Calu3 (cell line): ENCODE measurements around the gene KBTBD8. TPM values are rescaled to one million over a fixed set of nuclear protein-coding genes. Genes with fewer than 3 reads are reported as not detected.

ENCODE experiments used
- BruUV-seq: library from RNA; stranded (reverse); fragments of 400-500 nt; replicated peaks from 2 replicates; lab custom pipeline; 2021; lab: Mats Ljungman, UMichigan
- CTCF ChIA-PET: fragments of 300-600 bp; sonication (Branson Sonifier 250); formaldehyde crosslinking; loops from one replicate; lab custom pipeline; 2022; ENCODE audit warnings: antibody characterized with exemption; lab: Charles Lee
- DNase-seq: peaks from one replicate; pipeline ENCODE4 v3.0.0; 2022
- H3K27ac Mint-ChIP-seq: one replicate; pipeline ENCODE4 v1.8.0; 2022; ENCODE audit warnings: mixed read lengths; ENCODE audit not compliant: unreplicated experiment
- H3K27me3 Mint-ChIP-seq: one replicate; pipeline ENCODE4 v1.8.0; 2022; ENCODE audit warnings: mixed read lengths; ENCODE audit not compliant: unreplicated experiment
- H3K36me3 Mint-ChIP-seq: one replicate; pipeline ENCODE4 v1.8.0; 2022; ENCODE audit warnings: mild to moderate bottlenecking, moderate library complexity, mixed read lengths; ENCODE audit not compliant: insufficient read depth, unreplicated experiment
- H3K4me1 Mint-ChIP-seq: one replicate; pipeline ENCODE4 v1.8.0; 2022; ENCODE audit warnings: mild to moderate bottlenecking, low read depth, mixed read lengths; ENCODE audit not compliant: unreplicated experiment
- H3K4me3 Mint-ChIP-seq: one replicate; pipeline ENCODE4 v1.8.0; 2022; ENCODE audit warnings: mild to moderate bottlenecking, low read depth, moderate library complexity, mixed read lengths; ENCODE audit not compliant: unreplicated experiment
- H3K9me3 Mint-ChIP-seq: one replicate; pipeline ENCODE4 v1.8.0; 2022; ENCODE audit warnings: low read depth, mixed read lengths; ENCODE audit not compliant: unreplicated experiment
- CTCF ChIP-seq: fragments of 200-600 bp; IDR thresholded peaks from one replicate; pipeline ENCODE4 v1.8.0; 2022; ENCODE audit warnings: antibody characterized with exemption; ENCODE audit not compliant: unreplicated experiment
- intact Hi-C: fragments of 100-400 bp; cut with micrococcal nuclease; formaldehyde crosslinking; loops from one replicate; pipeline ENCODE4 v1.10.0; 2022; ENCODE audit not compliant: unreplicated experiment
- total RNA-seq: library from RNA; stranded (reverse); gene quantifications from 2 replicates; pipeline ENCODE4 v1.2.3, GENCODE V29; 2022

Gene KBTBD8
- total RNA-seq, 1 experiment from 2014 or later: 4.1 TPM

- Mint-ChIP-seq H3K9me3 (no peaks in the 10 kb centered on the region), H3K27ac (no peak overlapping the region), H3K27me3 (no peaks in the 10 kb centered on the region), H3K36me3 (no peaks in the 10 kb centered on the region), H3K4me3 (no peak overlapping the region), H3K4me1 (no peaks in the 10 kb centered on the region)
- CTCF ChIA-PET: no interaction called here
- BruUV-seq: no TSS peak
- no peak for TF ChIP-seq CTCF
- intact Hi-C loops: no loop called here
- no peak for DNase-seq
Observed at GRCh38 chr3:67034371-67034770, 36.3 kb downstream of the KBTBD8 start.

DNA sequence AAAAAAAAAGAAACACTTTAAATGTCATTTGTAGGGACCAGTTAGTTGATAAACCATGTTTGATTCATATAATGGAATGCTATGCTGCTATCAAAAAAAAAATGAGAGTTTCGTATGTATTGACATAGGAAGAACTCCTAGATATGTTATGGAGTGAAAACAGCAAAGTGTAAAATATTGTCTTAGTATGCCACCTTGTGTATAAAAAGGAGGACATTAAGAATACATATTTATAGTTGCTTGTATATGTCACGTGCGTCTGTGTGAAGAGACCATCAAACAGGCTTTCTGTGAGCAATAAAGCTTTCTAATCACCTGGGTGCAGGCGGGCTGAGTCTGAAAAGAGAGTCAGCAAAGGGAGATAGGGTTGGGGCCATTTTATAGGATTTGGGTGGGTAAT, 39.5 kb downstream of the KBTBD8 start:
- Mint-ChIP-seq H3K27me3 (no peaks in the 10 kb centered on the region), H3K4me1 (no peaks in the 10 kb centered on the region), H3K9me3 (no peaks in the 10 kb centered on the region), H3K27ac (no peak overlapping the region), H3K36me3 (no peaks in the 10 kb centered on the region), H3K4me3 (no peak overlapping the region)
- intact Hi-C loops: loop anchor here (1.0 kb wide), 1 partner anchor 65 kb away; no protein-coding TSS in a partner anchor
- CTCF ChIA-PET: interaction anchor here (1.5 kb wide), 1 partner anchor 99 kb away, joined by 4 read pairs; no protein-coding TSS in a partner anchor
- no peak for TF ChIP-seq CTCF
- no peak for DNase-seq
- no TSS peak for BruUV-seq

DNA sequence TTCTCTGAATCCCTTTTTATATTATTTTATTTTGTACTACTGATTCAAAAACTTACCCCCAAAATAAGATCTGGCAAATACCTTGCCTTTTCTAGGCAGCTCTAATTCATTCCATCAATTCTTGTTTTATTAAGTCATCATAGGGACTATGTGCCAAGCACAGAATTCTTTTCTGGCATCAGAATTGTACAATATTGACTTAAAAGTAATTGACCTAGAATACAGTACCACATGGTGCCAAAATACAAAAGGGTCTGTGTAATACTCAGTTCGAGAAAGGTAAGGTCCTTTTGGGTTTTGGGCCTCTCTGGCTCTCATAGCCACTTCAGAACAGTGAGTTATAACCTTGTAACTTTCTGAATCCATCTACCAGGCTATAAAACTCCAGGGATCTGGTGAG, 46.2 kb downstream of the KBTBD8 start:
- no peak overlapping the region for H3K27ac Mint-ChIP-seq
- no peak for TF ChIP-seq CTCF
- H3K9me3 Mint-ChIP-seq: no peaks in the 10 kb centered on the region
- H3K27me3 Mint-ChIP-seq: no peaks in the 10 kb centered on the region
- H3K36me3 Mint-ChIP-seq: no peaks in the 10 kb centered on the region
- BruUV-seq: no TSS peak
- intact Hi-C loops: no loop called here
- CTCF ChIA-PET: no interaction called here
- no peaks in the 10 kb centered on the region for H3K4me1 Mint-ChIP-seq
- no peak for DNase-seq
- H3K4me3 Mint-ChIP-seq: no peak overlapping the region

DNA sequence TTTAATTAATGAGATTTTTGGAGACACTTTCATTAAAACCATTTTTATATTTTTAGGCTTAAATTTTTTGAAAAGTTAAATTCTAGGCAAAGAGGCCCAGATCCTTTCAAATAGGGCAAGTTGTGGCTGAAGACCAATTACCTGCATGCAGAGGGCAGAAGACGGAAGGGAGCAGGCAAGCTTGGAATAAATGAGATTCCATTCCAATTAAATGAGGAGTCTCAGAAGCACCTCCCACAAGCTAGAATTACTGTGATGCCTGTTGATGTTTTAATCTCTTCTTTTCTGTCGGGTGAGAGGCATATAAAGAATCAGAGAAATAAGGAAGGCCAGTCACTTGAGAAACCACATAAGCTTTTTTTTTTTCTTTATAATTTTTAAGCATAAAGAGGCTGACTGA, 46.8 kb downstream of the KBTBD8 start:
- intact Hi-C loops: no loop called here
- no peak for TF ChIP-seq CTCF
- no peak overlapping the region for H3K27ac Mint-ChIP-seq
- H3K4me1 Mint-ChIP-seq: no peaks in the 10 kb centered on the region
- H3K4me3 Mint-ChIP-seq: no peak overlapping the region
- H3K36me3 Mint-ChIP-seq: no peaks in the 10 kb centered on the region
- H3K27me3 Mint-ChIP-seq: no peaks in the 10 kb centered on the region
- no peak for DNase-seq
- CTCF ChIA-PET: no interaction called here
- H3K9me3 Mint-ChIP-seq: no peaks in the 10 kb centered on the region
- no TSS peak for BruUV-seq
